Fibroblast of the aortic adventitia (primary cell): ENCODE results near the gene TM4SF1. TPM values are rescaled to one million over a fixed set of nuclear protein-coding genes. Genes with fewer than 3 reads are reported as not detected.

ENCODE experiments used
- DNase-seq: peaks from one replicate; pipeline ENCODE4 v3.0.0-alpha.2; 2010; ENCODE audit warnings: low read depth
- H3K4me3 ChIP-seq: 2 replicates; pipeline ENCODE4 v1.5.1; 2011; ENCODE audit warnings: low read depth, mild to moderate bottlenecking, control low read depth, low read length, moderate library complexity
- CTCF ChIP-seq: IDR thresholded peaks from 2 replicates; pipeline ENCODE4 v1.5.1; 2011; ENCODE audit warnings: mild to moderate bottlenecking, low read length, control low read depth, inconsistent platforms; ENCODE audit not compliant: insufficient read depth
- total RNA-seq: library from RNA; depleted of rRNA; stranded (reverse); fragments of >200 nt; gene quantifications from 2 replicates; pipeline ENCODE4 v1.2.3, GENCODE V29; 2012; ENCODE audit warnings: low replicate concordance

The TM4SF1 gene
- total RNA-seq, 1 donor: 299 TPM

DNA sequence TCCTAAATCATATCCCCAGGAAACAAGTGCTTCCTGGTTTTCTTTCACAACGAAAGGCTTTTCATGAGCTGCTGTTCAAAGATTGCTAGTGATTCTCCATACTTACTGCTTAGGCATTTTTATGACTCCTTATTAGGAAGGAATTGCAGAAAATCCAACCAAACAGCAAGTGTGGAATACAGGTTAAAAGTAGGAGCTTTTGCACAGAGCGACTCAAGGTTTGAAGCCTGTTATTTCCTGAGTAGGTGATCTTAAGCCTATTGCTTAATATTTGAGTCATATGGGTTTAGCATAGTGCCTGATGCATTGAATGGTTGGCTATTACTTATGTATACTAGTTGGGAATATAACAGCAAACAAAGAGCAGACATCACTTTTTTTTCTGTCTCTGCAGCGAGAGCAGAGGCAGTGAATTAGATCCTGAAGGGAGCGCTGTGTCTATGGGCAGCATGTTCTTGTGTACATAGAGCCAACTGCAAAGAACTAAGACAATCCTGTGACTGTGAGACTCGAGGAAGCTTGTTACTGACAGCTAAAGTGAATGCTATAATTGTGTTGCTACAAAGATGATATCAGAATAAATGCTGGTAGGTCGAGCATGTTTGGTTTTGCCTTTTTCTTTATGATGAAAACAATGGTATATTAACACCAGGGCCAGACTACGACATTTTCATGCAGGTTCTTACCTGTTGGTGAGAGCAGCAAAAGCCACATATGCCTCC, 6.3 kb downstream of the TM4SF1 start:
- TF ChIP-seq CTCF: no peak
- no peak overlapping the region for H3K4me3 ChIP-seq
- DNase-seq: no peak

- no peak for TF ChIP-seq CTCF
- DNase-seq: no peak
- H3K4me3 ChIP-seq: no peak overlapping the region
These were observed 7.2 kb downstream of the TM4SF1 start for GRCh38 chr3:149369991-149370866.

DNA sequence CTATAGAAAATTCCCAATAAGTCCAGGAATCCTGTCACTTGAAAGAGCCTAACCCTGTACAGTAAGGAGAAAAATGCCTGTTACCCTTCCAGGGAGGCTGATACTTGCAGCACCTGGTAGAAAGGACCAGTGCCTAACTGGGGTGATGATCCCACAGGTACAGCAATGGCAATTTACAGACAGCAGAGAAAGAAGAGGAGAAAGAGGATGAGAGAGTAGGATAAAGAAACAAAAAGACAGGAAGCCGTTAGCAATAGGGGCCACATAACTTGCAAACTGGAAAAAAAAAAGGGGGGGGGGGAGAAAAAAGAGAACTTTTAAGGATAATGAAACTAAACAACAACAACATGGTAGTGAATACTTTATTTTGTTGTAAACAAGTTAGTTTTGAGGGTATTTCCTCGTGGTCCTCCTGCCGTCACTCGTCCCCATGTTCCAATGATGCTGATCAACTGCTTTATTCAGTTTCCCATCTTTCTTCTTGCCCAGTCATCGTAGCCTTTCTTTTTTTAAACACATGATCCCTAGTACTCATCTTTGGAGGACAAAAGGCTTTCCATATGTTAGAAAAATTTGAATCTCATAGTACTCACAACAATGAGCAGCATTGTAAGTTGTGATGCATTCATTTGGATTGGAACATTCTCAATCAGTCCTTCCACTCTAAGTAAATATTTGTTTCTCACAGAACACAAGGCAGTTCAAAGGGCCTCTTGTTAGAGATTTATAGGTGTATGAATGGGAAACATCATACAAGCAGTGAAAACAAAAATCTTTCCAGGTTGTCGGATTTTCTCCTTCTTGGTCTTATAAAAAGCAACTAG, 8.6 kb downstream of the TM4SF1 start:
- no peak for TF ChIP-seq CTCF
- no peak overlapping the region for H3K4me3 ChIP-seq
- no peak for DNase-seq

DNA sequence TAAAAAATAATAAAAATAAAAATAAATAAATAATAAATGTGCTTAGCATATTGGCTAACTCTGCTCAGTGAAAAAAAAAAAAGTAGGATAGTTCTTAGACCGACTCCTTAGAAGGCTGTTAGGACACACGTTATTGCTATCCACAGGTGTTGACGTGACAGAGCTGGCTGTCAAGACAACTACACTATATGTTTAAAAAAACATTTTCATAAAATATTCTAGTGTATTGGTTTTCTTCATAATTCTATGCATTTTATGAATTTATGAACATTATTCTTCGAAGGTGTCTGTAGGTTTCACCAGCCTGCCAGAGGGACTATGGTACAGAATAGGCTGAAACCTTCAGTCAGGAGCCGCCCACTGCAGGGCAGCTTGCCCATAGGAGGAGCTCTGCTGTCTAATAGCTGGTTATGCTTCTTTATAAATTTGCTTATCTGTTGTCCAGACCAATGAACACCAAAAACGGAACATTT, 9.2 kb downstream of the TM4SF1 start:
- H3K4me3 ChIP-seq: no peak overlapping the region
- DNase-seq: no peak
- no peak for TF ChIP-seq CTCF

DNA sequence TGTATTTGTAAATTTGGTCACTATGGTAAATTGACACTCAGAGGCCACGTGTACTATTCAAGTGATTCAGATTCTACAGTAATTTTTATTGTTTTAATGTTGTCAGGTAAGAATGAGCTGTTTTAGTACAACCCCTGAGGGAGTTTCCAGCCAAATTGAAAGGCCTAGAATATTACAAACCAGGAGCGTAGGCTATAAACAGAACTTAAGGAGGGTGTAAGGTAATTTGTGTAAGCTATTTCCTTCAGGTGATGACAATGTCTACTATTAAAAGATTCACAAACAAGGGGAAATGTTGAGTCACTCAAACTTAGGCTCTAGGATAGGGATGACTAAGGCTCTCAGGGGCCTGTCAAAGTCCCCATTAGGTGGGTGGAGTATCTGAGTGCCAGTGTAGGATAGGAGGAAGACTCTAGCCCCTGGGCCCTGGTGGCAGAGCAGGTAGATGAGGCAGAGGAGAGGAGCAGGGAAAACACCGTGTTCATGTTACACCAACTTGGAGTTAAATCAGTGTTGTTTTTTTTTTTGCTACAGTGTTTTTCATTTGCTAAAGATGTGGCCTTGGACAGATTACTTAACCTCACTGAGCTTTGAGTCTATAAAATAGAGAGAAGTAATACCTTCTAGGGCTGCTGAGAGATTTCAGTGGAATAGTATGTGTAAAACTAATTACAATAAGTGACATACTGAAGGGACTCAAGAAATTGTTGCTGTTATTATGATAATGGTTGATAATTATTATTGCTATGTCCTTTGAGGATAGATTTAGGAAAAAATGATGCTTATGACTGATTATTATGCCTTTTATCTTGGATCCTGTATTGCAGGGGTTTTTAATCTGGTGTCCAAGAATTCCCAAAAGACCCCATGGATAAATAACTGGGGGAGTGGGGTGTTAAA, 10.3 kb downstream of the TM4SF1 start:
- no peak for TF ChIP-seq CTCF
- peak; percentile 48 for DNase-seq
- no peak overlapping the region for H3K4me3 ChIP-seq
